SJSA1 (cell line): ENCODE measurements around the gene MAGI1. TPM values are rescaled to one million over a fixed set of nuclear protein-coding genes. Genes with fewer than 3 reads are reported as not detected.
A peak's percentile ranks its signal among the peaks of the same experiment; 100 is the strongest.

ENCODE experiments used
- DNase-seq, 2 experiments: peaks; one replicate each; pipeline ENCODE4 v3.0.0-alpha.2; 2015 to 2020; ENCODE audit warnings: low spot score in 2 of 2, low read depth in 1 of 2
- H3K27ac ChIP-seq: fragments of 250-450 bp; sonication (Bioruptor Pico); 2 replicates; pipeline ENCODE4 v1.5.1; 2020; ENCODE audit warnings: mild to moderate bottlenecking, moderate library complexity
- H3K27me3 ChIP-seq: fragments of 250-450 bp; sonication (Bioruptor Pico); replicated peaks from 2 replicates; pipeline ENCODE4 v1.5.1; 2020; ENCODE audit warnings: mild to moderate bottlenecking, moderate library complexity
- H3K36me3 ChIP-seq: fragments of 250-450 bp; sonication (Bioruptor Pico); 2 replicates; pipeline ENCODE4 v1.5.1; 2020; ENCODE audit warnings: mild to moderate bottlenecking
- H3K4me1 ChIP-seq: fragments of 250-450 bp; sonication (Bioruptor Pico); replicated peaks from 2 replicates; pipeline ENCODE4 v1.6.1; 2021; ENCODE audit warnings: mild to moderate bottlenecking
- H3K4me3 ChIP-seq: fragments of 250-450 bp; sonication (Bioruptor Pico); 2 replicates; pipeline ENCODE4 v1.5.1; 2020; ENCODE audit warnings: mild to moderate bottlenecking
- H3K9me3 ChIP-seq: fragments of 250-450 bp; sonication (Bioruptor Pico); replicated peaks from 2 replicates; pipeline ENCODE4 v1.5.1; 2020; ENCODE audit warnings: mild to moderate bottlenecking
- total RNA-seq: library from RNA; depleted of rRNA; stranded (reverse); fragments of >200 nt; shearing (Covaris generic); gene quantifications from 2 replicates; pipeline ENCODE4 v1.2.3, GENCODE V29; 2014

Gene MAGI1
- total RNA-seq, 1 experiment from 2014 or later = 4.6 TPM

GRCh38 chr3:65371053-65371452 is 667.7 kb downstream of the MAGI1 start:
- H3K4me3 ChIP-seq = no peak overlapping the region
- H3K27me3 ChIP-seq = no peaks in the 10 kb centered on the region
- H3K9me3 ChIP-seq = no peaks in the 10 kb centered on the region
- no peaks in the 10 kb centered on the region for H3K4me1 ChIP-seq
- H3K27ac ChIP-seq = no peak overlapping the region
- no peak for DNase-seq
- H3K36me3 ChIP-seq = no peaks in the 10 kb centered on the region

DNA sequence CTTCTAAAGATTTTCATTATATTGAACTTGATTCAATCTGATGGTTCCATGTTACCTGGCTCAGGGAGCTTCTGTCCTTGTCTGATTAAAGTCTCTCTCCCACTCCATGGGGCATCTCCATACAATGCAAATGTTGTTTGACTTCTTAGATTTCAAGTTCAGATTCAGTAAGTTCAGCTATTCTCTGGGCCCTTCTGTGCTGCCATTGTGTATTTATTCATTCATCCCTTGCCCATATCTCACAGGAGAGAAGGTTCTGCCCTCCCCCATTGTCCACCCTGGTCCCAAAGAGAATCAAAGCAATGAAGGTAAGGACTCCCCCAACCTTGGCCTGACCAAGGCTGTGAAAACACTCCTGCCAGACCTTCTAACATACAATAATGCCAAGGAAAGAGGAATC is 669.9 kb downstream of the MAGI1 start:
- H3K36me3 ChIP-seq = no peaks in the 10 kb centered on the region
- no peak overlapping the region for H3K27ac ChIP-seq
- H3K27me3 ChIP-seq = no peaks in the 10 kb centered on the region
- DNase-seq = no peak
- H3K4me3 ChIP-seq = no peak overlapping the region
- H3K9me3 ChIP-seq = no peaks in the 10 kb centered on the region
- no peaks in the 10 kb centered on the region for H3K4me1 ChIP-seq

- Histone ChIP-seq H3K27ac (no peak overlapping the region), H3K36me3 (no peaks in the 10 kb centered on the region), H3K9me3 (no peaks in the 10 kb centered on the region), H3K4me1 (no peaks in the 10 kb centered on the region), H3K4me3 (no peak overlapping the region), H3K27me3 (no peaks in the 10 kb centered on the region)
- DNase-seq = no peak
Observed at GRCh38 chr3:65362688-65363087, 676.0 kb downstream of the MAGI1 start.

DNA sequence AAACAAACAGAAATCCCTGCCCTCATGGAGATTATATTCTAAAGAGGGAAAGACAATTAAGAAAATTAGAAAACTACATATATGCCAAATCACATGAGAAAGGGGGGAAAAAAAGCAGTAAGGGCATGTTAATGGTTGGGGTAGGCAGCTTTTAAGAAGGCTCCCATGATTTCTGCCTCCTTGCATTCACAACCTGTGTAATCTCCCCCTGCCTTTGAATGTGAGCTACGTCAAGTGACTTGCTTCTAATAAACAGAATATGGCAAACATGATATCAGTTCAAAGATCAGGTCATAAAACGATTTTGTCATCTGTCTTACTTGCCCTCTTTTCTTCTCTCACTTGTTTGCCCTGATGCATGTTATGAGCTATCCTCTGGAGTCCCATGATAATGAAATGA is 677.3 kb downstream of the MAGI1 start:
- H3K36me3 ChIP-seq = no peaks in the 10 kb centered on the region
- no peaks in the 10 kb centered on the region for H3K4me1 ChIP-seq
- no peaks in the 10 kb centered on the region for H3K9me3 ChIP-seq
- H3K27me3 ChIP-seq = no peaks in the 10 kb centered on the region
- H3K4me3 ChIP-seq = no peak overlapping the region
- DNase-seq = no peak
- H3K27ac ChIP-seq = no peak overlapping the region

DNA sequence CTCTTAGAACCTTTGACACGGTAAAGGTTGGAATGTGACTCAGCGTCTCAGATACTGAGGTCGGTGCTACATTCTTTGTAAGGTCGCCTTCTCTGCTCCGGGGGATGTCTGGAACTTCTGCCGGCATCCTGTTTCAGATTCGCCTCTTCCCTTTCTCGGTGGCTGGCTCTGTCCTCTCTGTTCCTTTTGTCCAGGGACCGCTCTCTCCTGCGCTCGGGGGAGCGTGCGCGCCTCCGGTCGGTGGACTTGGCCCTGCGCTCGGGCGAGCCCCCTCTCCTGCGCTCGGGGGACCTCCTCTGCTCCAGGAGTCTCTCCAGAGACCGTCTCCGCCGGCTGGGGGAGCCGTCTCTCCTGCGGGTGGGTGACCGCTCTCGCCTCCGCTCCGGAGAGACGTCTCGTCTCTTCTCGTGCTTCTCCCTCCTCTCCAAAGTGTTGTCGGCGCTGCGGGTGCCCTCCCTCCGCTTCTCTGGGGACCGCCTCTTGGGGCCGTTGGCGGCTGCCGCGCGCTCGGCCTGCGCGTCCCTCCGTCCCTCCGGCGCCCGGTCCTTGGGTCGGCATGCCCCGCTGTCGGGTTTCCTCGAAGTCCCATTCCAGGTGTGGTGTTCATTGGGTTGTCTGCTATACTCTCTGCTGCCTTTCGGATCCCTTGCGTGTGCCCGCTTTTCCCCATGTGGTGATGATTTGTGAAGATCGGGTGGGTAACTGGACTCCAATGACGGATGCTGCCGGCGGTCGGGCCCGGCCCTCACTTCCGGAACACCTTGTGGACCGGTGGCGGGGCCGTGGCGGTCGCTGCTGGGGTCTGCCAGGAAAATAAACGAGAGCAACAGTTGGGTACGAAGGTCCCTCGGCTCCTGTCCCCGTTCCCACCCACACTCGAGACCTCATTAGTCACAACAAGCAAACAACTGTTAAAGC is 682.1 kb downstream of the MAGI1 start:
- Histone ChIP-seq H3K36me3 (no peaks in the 10 kb centered on the region), H3K4me3 (no peak overlapping the region), H3K27ac (no peak overlapping the region), H3K4me1 (no peaks in the 10 kb centered on the region), H3K9me3 (no peaks in the 10 kb centered on the region), H3K27me3 (peaks cover 9% of the 10 kb centered on the region)
- DNase-seq = no peak

GRCh38 chr3:65354880-65355279 is 683.8 kb downstream of the MAGI1 start:
- Histone ChIP-seq H3K27me3 (peaks cover 14% of the 10 kb centered on the region), H3K9me3 (no peaks in the 10 kb centered on the region), H3K4me3 (no peak overlapping the region), H3K4me1 (no peaks in the 10 kb centered on the region), H3K36me3 (no peaks in the 10 kb centered on the region), H3K27ac (no peak overlapping the region)
- no peak for DNase-seq

- Histone ChIP-seq H3K4me3 (no peak overlapping the region), H3K27me3 (peaks cover 15% of the 10 kb centered on the region), H3K27ac (no peak overlapping the region), H3K36me3 (no peaks in the 10 kb centered on the region), H3K9me3 (no peaks in the 10 kb centered on the region), H3K4me1 (peaks cover 9% of the 10 kb centered on the region)
- DNase-seq = no peak
Observed at GRCh38 chr3:65352951-65353350, 685.8 kb downstream of the MAGI1 start.

- Histone ChIP-seq H3K9me3 (no peaks in the 10 kb centered on the region), H3K27ac (no peak overlapping the region), H3K4me1 (peaks cover 9% of the 10 kb centered on the region), H3K4me3 (no peak overlapping the region), H3K27me3 (peaks cover 23% of the 10 kb centered on the region), H3K36me3 (no peaks in the 10 kb centered on the region)
- DNase-seq = no peak
Observed at GRCh38 chr3:65351753-65352152, 687.0 kb downstream of the MAGI1 start.

GRCh38 chr3:65350801-65351476 is 687.8 kb downstream of the MAGI1 start:
- DNase-seq = no peak
- H3K9me3 ChIP-seq = no peaks in the 10 kb centered on the region
- no peak overlapping the region for H3K4me3 ChIP-seq
- no peaks in the 10 kb centered on the region for H3K36me3 ChIP-seq
- H3K4me1 ChIP-seq = peaks cover 9% of the 10 kb centered on the region
- H3K27me3 ChIP-seq = peaks cover 29% of the 10 kb centered on the region
- H3K27ac ChIP-seq = no peak overlapping the region

DNA sequence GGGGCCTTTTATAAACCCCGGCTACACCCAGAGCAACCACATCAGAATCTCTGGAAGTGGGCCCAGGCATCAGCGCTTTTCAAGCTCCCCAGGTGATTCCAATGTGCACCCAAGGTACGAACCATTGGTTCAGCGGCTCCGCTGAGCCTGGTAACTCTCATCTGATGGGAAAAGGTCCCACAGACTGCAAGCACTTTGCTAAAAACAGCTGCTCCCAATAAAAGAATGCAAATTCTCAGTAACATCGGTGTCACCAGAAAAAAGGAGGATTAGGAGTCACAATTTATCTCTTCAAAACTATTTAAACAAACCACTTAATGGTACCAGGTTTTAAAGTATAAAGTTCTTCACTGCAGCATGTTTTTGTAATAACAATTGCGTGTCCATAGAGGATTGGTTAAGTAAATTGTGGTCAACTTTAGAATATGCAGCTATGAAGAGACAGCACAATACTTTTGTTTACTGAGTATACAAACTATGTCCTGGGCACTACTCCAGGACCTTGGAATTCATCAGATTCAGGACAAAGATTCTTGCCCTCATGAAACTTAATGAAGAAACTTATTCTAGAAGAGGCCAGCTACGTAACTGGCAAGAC is 690.2 kb downstream of the MAGI1 start:
- no peaks in the 10 kb centered on the region for H3K36me3 ChIP-seq
- no peak overlapping the region for H3K27ac ChIP-seq
- peak; percentile 47 to 74 for DNase-seq
- H3K4me3 ChIP-seq = no peak overlapping the region
- peaks cover 37% of the 10 kb centered on the region for H3K27me3 ChIP-seq
- peaks cover 9% of the 10 kb centered on the region for H3K4me1 ChIP-seq
- H3K9me3 ChIP-seq = no peaks in the 10 kb centered on the region

GRCh38 chr3:65347166-65347565 is 691.6 kb downstream of the MAGI1 start:
- Histone ChIP-seq H3K9me3 (no peaks in the 10 kb centered on the region), H3K27ac (no peak overlapping the region), H3K36me3 (no peaks in the 10 kb centered on the region), H3K4me3 (no peak overlapping the region), H3K4me1 (peaks cover 9% of the 10 kb centered on the region), H3K27me3 (peaks cover 45% of the 10 kb centered on the region)
- no peak for DNase-seq

- no peaks in the 10 kb centered on the region for H3K9me3 ChIP-seq
- peaks cover 46% of the 10 kb centered on the region for H3K27me3 ChIP-seq
- H3K4me1 ChIP-seq = peaks cover 9% of the 10 kb centered on the region
- H3K27ac ChIP-seq = no peak overlapping the region
- no peak overlapping the region for H3K4me3 ChIP-seq
- H3K36me3 ChIP-seq = no peaks in the 10 kb centered on the region
- no peak for DNase-seq
Observed at GRCh38 chr3:65344846-65345245, 693.9 kb downstream of the MAGI1 start.

- Histone ChIP-seq H3K27me3 (peaks cover 46% of the 10 kb centered on the region), H3K9me3 (no peaks in the 10 kb centered on the region), H3K36me3 (no peaks in the 10 kb centered on the region), H3K4me3 (no peak overlapping the region), H3K4me1 (peaks cover 9% of the 10 kb centered on the region), H3K27ac (no peak overlapping the region)
- no peak for DNase-seq
Observed at GRCh38 chr3:65344444-65344843, 694.3 kb downstream of the MAGI1 start.

- H3K4me3 ChIP-seq = no peak overlapping the region
- peaks cover 5% of the 10 kb centered on the region for H3K4me1 ChIP-seq
- H3K27me3 ChIP-seq = peaks cover 47% of the 10 kb centered on the region
- H3K36me3 ChIP-seq = no peaks in the 10 kb centered on the region
- DNase-seq = no peak
- H3K9me3 ChIP-seq = no peaks in the 10 kb centered on the region
- no peak overlapping the region for H3K27ac ChIP-seq
Observed at GRCh38 chr3:65343736-65344135, 695.0 kb downstream of the MAGI1 start.
